A549 (cell line): Measurements from ENCODE around the gene TMEM272. TPM values are rescaled to one million over a fixed set of nuclear protein-coding genes. Genes with fewer than 3 reads are reported as not detected.

Experiments used
- ATAC-seq, 2 experiments: fragments of 200-7000 bp in 1 of 2; fragments of >200 bp in 1 of 2; cut with Nextera tagmentation in 1 of 2; cut with Tn5 transposase in 1 of 2; 3 replicates each; pipeline versions ENCODE4 v1.8.0 to v1.9.1; 2018 to 2020; ENCODE audit warnings: mild to moderate bottlenecking in 1 of 2, moderate library complexity in 1 of 2
- CTCF ChIA-PET: fragments of 300-600 bp; sonication (Branson Sonifier 250); formaldehyde crosslinking; extraction: SDS; loops from one replicate; lab custom pipeline; 2021; ENCODE audit warnings: antibody characterized with exemption, inconsistent platforms; lab: Yijun Ruan, JAX
- POLR2A ChIA-PET: fragments of 350-600 bp; formaldehyde crosslinking; extraction: SDS; loops from one replicate; lab custom pipeline; 2021; ENCODE audit warnings: antibody characterized with exemption, inconsistent platforms; lab: Yijun Ruan, JAX
- DNase-seq, 2 experiments: peaks; one replicate each; pipeline versions ENCODE4 v3.0.0 to v3.0.0-alpha.2; 2011 to 2016; ENCODE audit warnings: low read depth in 1 of 2, low spot score in 1 of 2
- FAIRE-seq: peaks from 2 replicates; lab custom pipeline; 2011; peaks lifted over from hg19 to GRCh38; lab: Jason Lieb, UNC
- H3K27ac ChIP-seq, 2 experiments: fragments of >200 bp; sonication (Bioruptor Twin); formaldehyde crosslinking; 3 replicates each; pipeline ENCODE4 v1.5.1; 2016 to 2017
- H3K4me1 ChIP-seq: fragments of >200 bp; sonication (Bioruptor Twin); formaldehyde crosslinking; 3 replicates; pipeline ENCODE4 v1.6.1; 2016
- H3K4me2 ChIP-seq: fragments of >200 bp; sonication (Bioruptor Twin); formaldehyde crosslinking; 3 replicates; pipeline ENCODE4 v1.6.1; 2016
- H3K4me3 ChIP-seq: fragments of >200 bp; sonication (Bioruptor Twin); formaldehyde crosslinking; 3 replicates; pipeline ENCODE4 v1.5.1; 2016
- H3K9me3 ChIP-seq: fragments of >200 bp; sonication (Bioruptor Twin); formaldehyde crosslinking; 3 replicates; pipeline ENCODE4 v1.6.1; 2016
- CHD4 ChIP-seq: fragments of 200-600 bp; sonication (generic); IDR thresholded peaks from 2 replicates; pipeline ENCODE4 v1.6.1; 2016; ENCODE audit warnings: antibody characterized with exemption, mild to moderate bottlenecking, borderline replicate concordance
- EHF ChIP-seq: fragments of 250-450 bp; sonication (Bioruptor Pico); IDR thresholded peaks from 2 replicates; pipeline ENCODE4 v1.5.0; 2020; ENCODE audit warnings: mild to moderate bottlenecking
- EP300 ChIP-seq, 2 experiments: fragments of >200 bp; sonication (Bioruptor Twin); formaldehyde crosslinking; IDR thresholded peaks; 2 replicates in 1 of 2; 3 replicates in 1 of 2; pipeline ENCODE4 v1.6.1; 2016 to 2017
- FOSB ChIP-seq: fragments of 250-450 bp; sonication (Bioruptor Pico); IDR thresholded peaks from 2 replicates; pipeline ENCODE4 v1.5.0; 2020; ENCODE audit warnings: mild to moderate bottlenecking, moderate library complexity
- HEYL ChIP-seq: fragments of 250-450 bp; sonication (Bioruptor Pico); IDR thresholded peaks from 2 replicates; pipeline ENCODE4 v1.8.0; 2021; ENCODE audit warnings: mild to moderate bottlenecking, moderate library complexity
- HOXB13 ChIP-seq: fragments of 250-450 bp; sonication (Bioruptor Pico); IDR thresholded peaks from 2 replicates; pipeline ENCODE4 v1.5.0; 2020; ENCODE audit warnings: low read depth, mild to moderate bottlenecking, moderate library complexity
- MAFK ChIP-seq: fragments of 450-650 bp; IDR thresholded peaks from 2 replicates; pipeline ENCODE4 v1.6.1; 2014; ENCODE audit not compliant: partially characterized antibody
- NPAS2 ChIP-seq: fragments of 250-450 bp; sonication (Bioruptor Pico); IDR thresholded peaks from 2 replicates; pipeline ENCODE4 v1.8.0; 2022; ENCODE audit warnings: mild to moderate bottlenecking, moderate library complexity, borderline replicate concordance
- NR3C1 ChIP-seq: fragments of >200 bp; sonication (Bioruptor Twin); formaldehyde crosslinking; IDR thresholded peaks from 3 replicates; pipeline ENCODE4 v1.6.1; 2017
- POLR2A ChIP-seq: IDR thresholded peaks from 2 replicates; pipeline ENCODE4 v1.6.1; 2012; ENCODE audit warnings: mild to moderate bottlenecking, low read length
- RARB ChIP-seq: fragments of 250-450 bp; sonication (Bioruptor Pico); IDR thresholded peaks from 2 replicates; pipeline ENCODE4 v1.8.0; 2021; ENCODE audit warnings: mild to moderate bottlenecking, moderate library complexity
- SREBF2 ChIP-seq: fragments of 450-650 bp; IDR thresholded peaks from 2 replicates; pipeline ENCODE4 v1.6.1; 2014; ENCODE audit warnings: mild to moderate bottlenecking, moderate library complexity
- TFCP2L1 ChIP-seq: fragments of 250-450 bp; sonication (Bioruptor Pico); IDR thresholded peaks from 2 replicates; pipeline ENCODE4 v1.5.0; 2021; ENCODE audit warnings: mild to moderate bottlenecking
- TP53 ChIP-seq: fragments of 250-450 bp; sonication (Bioruptor Pico); IDR thresholded peaks from 2 replicates; pipeline ENCODE4 v1.5.0; 2021; ENCODE audit warnings: mild to moderate bottlenecking, moderate library complexity
- ZC3H11A ChIP-seq: fragments of 450-650 bp; IDR thresholded peaks from 2 replicates; pipeline ENCODE4 v1.6.1; 2014; ENCODE audit warnings: antibody characterized with exemption, mild to moderate bottlenecking
- ZFP36 ChIP-seq: fragments of 450-650 bp; IDR thresholded peaks from 2 replicates; pipeline ENCODE4 v1.6.1; 2014; ENCODE audit warnings: borderline replicate concordance; ENCODE audit not compliant: partially characterized antibody
- ZSCAN20 ChIP-seq: fragments of 250-450 bp; sonication (Bioruptor Pico); IDR thresholded peaks from 2 replicates; pipeline ENCODE4 v1.8.0; 2022; ENCODE audit warnings: mild to moderate bottlenecking, moderate library complexity
- WGBS: methylation state at CpG from one replicate; pipeline ENCODE4 v1.1.6; 2017; ENCODE audit errors: missing lambda C conversion rate; 5-methylcytosine and 5-hydroxymethylcytosine counted together
- polyA plus RNA-seq, 4 experiments: library from polyadenylated mRNA; depleted of rRNA in 3 of 4; stranded (reverse); fragments of >200 nt; fragmentation: RNase III in 1 of 4; extraction: RNeasy Plus Mini Kit Qiagen cat#74134 plus additional on column Dnase treatment in 1 of 4; gene quantifications; 2 replicates in 3 of 4; 3 replicates in 1 of 4; pipeline ENCODE4 v1.2.3, GENCODE V29; 2011 to 2017
- TF ChIP-seq, protein P1 (sequence below): fragments of 200-600 bp; sonication (generic); IDR thresholded peaks from 2 replicates; pipeline ENCODE4 v1.6.1; 2016; ENCODE audit warnings: antibody characterized with exemption, mild to moderate bottlenecking, moderate library complexity
- TF ChIP-seq, protein P2 (sequence below): fragments of 450-650 bp; IDR thresholded peaks from 2 replicates; pipeline ENCODE4 v1.6.1; 2014; ENCODE audit warnings: antibody characterized with exemption
- TF ChIP-seq, protein P3 (sequence below): fragments of >200 bp; sonication (Bioruptor Twin); formaldehyde crosslinking; IDR thresholded peaks from 2 replicates; pipeline ENCODE4 v1.6.1; 2016

TMEM272 gene
- polyA plus RNA-seq, 2 of the 4 experiments (the other 2 are of a cell fraction) = not detected

DNA sequence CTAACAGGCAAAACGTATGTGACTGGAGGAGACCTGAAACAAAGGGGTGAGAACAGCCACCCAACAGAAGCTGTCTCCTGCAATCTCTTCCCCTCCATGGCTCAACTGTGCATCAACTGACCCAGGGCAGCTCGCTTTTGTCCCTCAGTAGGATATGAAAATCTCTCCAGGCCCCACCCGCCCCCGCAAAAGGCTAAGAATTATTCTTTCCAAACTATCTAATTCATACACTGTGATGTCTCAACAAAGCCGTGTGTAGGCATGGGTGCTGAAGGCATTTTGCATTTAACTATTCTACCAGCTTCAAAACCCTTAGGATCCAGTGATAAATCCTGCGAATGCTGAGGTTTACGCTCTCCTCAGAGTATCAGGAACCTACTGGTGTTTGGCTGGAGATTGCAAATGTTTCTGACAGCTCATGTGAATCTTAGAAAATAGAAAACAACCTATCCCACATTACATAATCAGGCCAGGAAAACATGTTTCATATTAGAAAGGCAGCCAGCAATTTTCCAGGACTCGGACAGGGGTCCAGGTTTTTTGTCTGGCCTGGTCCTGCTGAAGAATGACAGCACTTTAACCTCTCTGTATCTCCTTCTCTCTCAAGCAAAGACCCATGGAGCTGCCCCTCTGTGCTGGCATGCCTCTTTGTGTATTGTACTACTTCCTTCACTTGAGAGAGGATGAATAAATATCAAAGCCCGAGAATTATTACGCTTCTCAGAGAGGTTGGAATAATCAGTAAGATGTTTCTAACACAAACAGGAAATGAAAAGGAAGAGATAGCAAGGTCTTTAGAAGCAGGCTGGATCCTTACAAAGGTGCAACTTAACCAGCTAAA lies 58.3 kb downstream of the TMEM272 start:
- H3K4me3 ChIP-seq = no peak overlapping the region
- ChIA-PET POLR2A (interaction anchor here (1.0 kb wide), 1 partner anchor 334 kb away, joined by 3 read pairs; the partner anchor contains the start of gene INTS6), CTCF (interaction anchor here (0.6 to 6.6 kb wide), 5 partner anchors 9 to 455 kb away, joined by 3 to 33 read pairs (median 3); no protein-coding TSS in a partner anchor)
- TF ChIP-seq HEYL (no peak), TFCP2L1 (CRISPR knock-in tag) (no peak), RARB (no peak), EP300 (IDR thresholded peaks at IDR 0.05) (no peak), EHF (CRISPR knock-in tag) (no peak), NPAS2 (CRISPR knock-in tag) (no peak), TP53 (CRISPR knock-in tag) (no peak), MAFK (no peak), FOSB (no peak), POLR2A (no peak), ZFP36 (no peak), NR3C1 (no peak), HOXB13 (CRISPR knock-in tag) (no peak)
- TF ChIP-seq, protein P1, sequence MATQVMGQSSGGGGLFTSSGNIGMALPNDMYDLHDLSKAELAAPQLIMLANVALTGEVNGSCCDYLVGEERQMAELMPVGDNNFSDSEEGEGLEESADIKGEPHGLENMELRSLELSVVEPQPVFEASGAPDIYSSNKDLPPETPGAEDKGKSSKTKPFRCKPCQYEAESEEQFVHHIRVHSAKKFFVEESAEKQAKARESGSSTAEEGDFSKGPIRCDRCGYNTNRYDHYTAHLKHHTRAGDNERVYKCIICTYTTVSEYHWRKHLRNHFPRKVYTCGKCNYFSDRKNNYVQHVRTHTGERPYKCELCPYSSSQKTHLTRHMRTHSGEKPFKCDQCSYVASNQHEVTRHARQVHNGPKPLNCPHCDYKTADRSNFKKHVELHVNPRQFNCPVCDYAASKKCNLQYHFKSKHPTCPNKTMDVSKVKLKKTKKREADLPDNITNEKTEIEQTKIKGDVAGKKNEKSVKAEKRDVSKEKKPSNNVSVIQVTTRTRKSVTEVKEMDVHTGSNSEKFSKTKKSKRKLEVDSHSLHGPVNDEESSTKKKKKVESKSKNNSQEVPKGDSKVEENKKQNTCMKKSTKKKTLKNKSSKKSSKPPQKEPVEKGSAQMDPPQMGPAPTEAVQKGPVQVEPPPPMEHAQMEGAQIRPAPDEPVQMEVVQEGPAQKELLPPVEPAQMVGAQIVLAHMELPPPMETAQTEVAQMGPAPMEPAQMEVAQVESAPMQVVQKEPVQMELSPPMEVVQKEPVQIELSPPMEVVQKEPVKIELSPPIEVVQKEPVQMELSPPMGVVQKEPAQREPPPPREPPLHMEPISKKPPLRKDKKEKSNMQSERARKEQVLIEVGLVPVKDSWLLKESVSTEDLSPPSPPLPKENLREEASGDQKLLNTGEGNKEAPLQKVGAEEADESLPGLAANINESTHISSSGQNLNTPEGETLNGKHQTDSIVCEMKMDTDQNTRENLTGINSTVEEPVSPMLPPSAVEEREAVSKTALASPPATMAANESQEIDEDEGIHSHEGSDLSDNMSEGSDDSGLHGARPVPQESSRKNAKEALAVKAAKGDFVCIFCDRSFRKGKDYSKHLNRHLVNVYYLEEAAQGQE = no peak
- H3K4me2 ChIP-seq = no peak overlapping the region
- no peak for FAIRE-seq
- no peak overlapping the region for H3K27ac ChIP-seq
- 83% methylated on average over 10 of the region's 10 CpGs for WGBS
- DNase-seq = no peak
- ATAC-seq = no peak
- no peaks in the 10 kb centered on the region for H3K9me3 ChIP-seq
- H3K4me1 ChIP-seq = no peaks in the 10 kb centered on the region

DNA sequence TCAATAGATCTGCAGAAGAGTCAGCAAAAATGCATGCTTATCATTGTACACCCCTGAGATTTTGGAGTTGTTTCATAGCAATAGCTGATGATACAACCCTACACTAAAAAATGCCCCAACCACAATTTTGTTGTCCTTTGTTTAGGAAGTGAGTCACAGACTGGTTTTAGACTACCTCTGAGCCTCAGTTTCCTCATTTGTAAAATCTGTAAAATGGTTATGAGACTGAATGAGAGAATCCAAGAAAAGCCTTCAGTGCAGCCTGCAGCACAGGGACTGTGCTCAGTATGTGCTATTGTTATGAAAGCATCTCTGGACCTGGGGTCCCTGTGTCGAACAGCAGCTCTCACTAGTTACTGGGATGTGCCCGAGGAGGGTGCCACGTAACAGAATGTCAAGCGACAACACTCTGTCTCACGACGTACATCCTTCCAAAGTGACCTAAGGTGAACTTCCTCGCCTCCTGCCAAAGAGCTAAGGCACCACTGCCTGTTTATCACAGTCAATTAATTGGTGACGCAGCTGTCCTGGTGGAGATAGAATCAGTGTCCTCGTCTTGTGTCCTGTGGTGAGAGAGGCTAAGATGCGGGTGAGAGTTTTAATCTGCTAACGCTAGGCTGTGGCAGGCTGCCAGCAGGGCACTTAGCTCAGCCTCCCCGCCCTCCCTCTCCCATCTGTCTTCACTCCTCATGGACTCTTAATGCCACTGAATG lies 59.1 kb downstream of the TMEM272 start:
- TF ChIP-seq CHD4 (no peak), FOSB (no peak), ZSCAN20 (CRISPR knock-in tag) (no peak), ZFP36 (no peak)
- TF ChIP-seq, protein P2, sequence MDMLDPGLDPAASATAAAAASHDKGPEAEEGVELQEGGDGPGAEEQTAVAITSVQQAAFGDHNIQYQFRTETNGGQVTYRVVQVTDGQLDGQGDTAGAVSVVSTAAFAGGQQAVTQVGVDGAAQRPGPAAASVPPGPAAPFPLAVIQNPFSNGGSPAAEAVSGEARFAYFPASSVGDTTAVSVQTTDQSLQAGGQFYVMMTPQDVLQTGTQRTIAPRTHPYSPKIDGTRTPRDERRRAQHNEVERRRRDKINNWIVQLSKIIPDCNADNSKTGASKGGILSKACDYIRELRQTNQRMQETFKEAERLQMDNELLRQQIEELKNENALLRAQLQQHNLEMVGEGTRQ = no peak
- Histone ChIP-seq H3K4me2 (no peak overlapping the region), H3K4me3 (no peak overlapping the region), H3K4me1 (no peaks in the 10 kb centered on the region), H3K9me3 (no peaks in the 10 kb centered on the region), H3K27ac (no peak overlapping the region)
- 87% methylated on average over 12 of the region's 12 CpGs for WGBS
- CTCF ChIA-PET = interaction anchor here (0.6 to 6.6 kb wide), 7 partner anchors 8 to 454 kb away, joined by 3 to 33 read pairs (median 3); no protein-coding TSS in a partner anchor
- POLR2A ChIA-PET = interaction anchor here (1.0 kb wide), 1 partner anchor 333 kb away, joined by 3 read pairs; the partner anchor contains the start of gene INTS6
- ATAC-seq (no peak), DNase-seq (no peak), FAIRE-seq (no peak)

DNA sequence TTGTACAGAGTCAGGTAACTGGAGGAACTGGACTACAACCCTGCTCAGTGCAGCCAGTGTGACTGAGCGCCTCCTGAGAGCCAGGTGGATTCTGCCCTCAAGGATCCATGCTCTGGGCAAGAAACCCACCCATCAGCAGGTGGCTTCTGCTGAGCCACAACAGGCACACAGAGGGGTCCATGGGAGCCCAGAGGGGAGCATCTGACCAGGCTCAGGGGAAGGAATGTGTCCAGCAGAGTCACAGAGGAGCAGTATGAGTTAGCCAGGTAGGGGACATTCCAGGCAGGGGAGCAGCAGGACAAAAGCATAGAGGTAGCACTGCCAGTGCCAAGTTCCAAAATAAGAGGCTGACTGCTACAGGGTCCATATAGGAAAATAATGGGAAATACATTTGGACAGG lies 60.9 kb downstream of the TMEM272 start:
- ChIA-PET CTCF (interaction anchor here (6.6 kb wide), 1 partner anchor 14 kb away, joined by 33 read pairs; no protein-coding TSS in a partner anchor), POLR2A (no interaction called here)
- Histone ChIP-seq H3K4me3 (no peak overlapping the region), H3K4me1 (no peaks in the 10 kb centered on the region), H3K4me2 (no peak overlapping the region), H3K27ac (no peak overlapping the region), H3K9me3 (no peaks in the 10 kb centered on the region)
- ATAC-seq (no peak), FAIRE-seq (no peak), DNase-seq (no peak)
- 80% methylated on average over 1 of the region's 1 CpG for WGBS
- TF ChIP-seq SREBF2 (no peak), ZC3H11A (no peak), TP53 (CRISPR knock-in tag) (no peak), HOXB13 (CRISPR knock-in tag) (no peak)
- TF ChIP-seq, protein P3, sequence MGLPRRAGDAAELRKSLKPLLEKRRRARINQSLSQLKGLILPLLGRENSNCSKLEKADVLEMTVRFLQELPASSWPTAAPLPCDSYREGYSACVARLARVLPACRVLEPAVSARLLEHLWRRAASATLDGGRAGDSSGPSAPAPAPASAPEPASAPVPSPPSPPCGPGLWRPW = no peak
